Measurements from ENCODE around the gene RTN3. TPM values are rescaled to one million over a fixed set of nuclear protein-coding genes. Genes with fewer than 3 reads are reported as not detected.

The RTN3 gene
- total RNA-seq, 1 experiment from 2014 or later, result 173 TPM

DNA sequence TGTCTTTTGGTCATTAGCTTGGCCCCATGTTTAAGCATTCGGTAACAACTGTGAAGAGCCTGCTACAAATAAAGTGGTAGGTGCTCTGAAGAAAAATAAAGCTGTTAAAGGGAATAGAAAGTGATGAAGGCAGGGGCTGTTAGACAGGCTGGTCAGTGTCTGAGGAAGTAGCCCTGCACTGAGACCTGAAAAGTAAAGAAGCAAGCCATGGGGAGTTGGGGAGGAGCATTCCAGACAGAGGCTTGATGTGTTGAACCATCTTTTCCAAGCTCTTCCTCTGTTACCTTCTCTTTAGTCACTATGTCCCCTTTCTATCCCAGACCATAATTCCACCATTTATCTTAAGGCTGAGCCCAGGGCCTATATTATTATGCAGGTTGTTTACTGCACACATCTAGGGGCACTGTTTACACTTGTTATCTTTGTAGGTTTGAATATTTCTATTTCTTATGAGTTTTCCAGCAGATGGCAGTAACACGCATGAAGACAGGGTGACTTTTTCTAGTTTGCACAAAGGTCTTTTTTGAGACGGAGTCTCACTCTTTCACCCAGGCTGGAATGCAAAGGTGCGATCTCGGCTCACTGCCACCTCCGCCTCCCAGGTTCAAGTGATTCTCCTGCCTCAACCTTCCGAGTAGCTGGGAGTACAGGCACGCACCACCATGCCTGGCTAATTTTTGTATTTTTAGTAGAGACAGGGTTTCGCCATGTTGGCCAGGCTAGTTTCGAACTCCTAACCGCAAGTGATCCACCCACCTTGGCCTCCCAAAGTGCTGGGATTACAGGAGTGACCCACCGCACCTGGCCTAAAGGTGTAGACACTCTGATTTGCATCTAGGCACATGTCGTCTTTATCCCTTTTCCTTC lies 64.2 kb downstream of the RTN3 start:
- peaks cover 4% of the 10 kb centered on the region for H3K79me1 ChIP-seq (ENCODE audit: insufficient read depth, low read depth, low read length, poor library complexity, severe bottlenecking)
- no peak overlapping the region for H4K8ac ChIP-seq (replicated peaks; ENCODE audit: insufficient read length, low read depth, low read length)
- no peak overlapping the region for H3T11ph ChIP-seq (ENCODE audit: low read length)
- H2BK12ac ChIP-seq (ENCODE audit: insufficient read length, low read depth, low read length), result no peak overlapping the region
- no peak overlapping the region for H4K5ac ChIP-seq (ENCODE audit: insufficient read length, low read depth, low read length)
- no CpG with 5 or more reads among the region's 13 CpGs for WGBS (ENCODE audit: extremely low coverage, insufficient read length, low lambda C conversion rate)
- H2AK5ac ChIP-seq (ENCODE audit: insufficient read length, low read length), result no peak overlapping the region
- peaks cover 15 to 19% of the 10 kb centered on the region in 2 experiments for H3K4me1 Mint-ChIP-seq
- no peak overlapping the region for H4K91ac ChIP-seq (ENCODE audit: insufficient read length, low read depth, low read length)
- no peak overlapping the region for H3K4me3 Mint-ChIP-seq
- H3K27me3 ChIP-seq (ENCODE audit: insufficient read depth, low read length), result no peaks in the 10 kb centered on the region
- no peak overlapping the region for H3K18ac ChIP-seq (ENCODE audit: insufficient read length, low read depth, low read length)
- TF ChIP-seq CTCF (conservative IDR thresholded peaks at IDR 0.05), result peak; percentile 36; the same call in 2 of the 3 replicates
- H2BK5ac ChIP-seq (ENCODE audit: insufficient read length, low read length), result no peak overlapping the region
- no peak overlapping the region for H3K56ac ChIP-seq (ENCODE audit: insufficient read length, low read depth, low read length)
- H3K4me1 ChIP-seq (ENCODE audit: insufficient read depth, low read length), result peaks cover 4% of the 10 kb centered on the region; the same call in 1 of the 2 replicates
- no peaks in the 10 kb centered on the region for H3K27me3 Mint-ChIP-seq (ENCODE audit: low read depth)
- no peak overlapping the region for H3K4ac ChIP-seq (ENCODE audit: low read depth, low read length)
- H2BK20ac ChIP-seq (ENCODE audit: low read depth, low read length, poor library complexity, severe bottlenecking), result no peak overlapping the region
- H3K4me2 ChIP-seq (ENCODE audit: insufficient read depth, insufficient read length, low read length), result no peak overlapping the region
- DNase-seq, result no peak
- H3K23ac ChIP-seq (ENCODE audit: insufficient read length, low read depth, low read length), result no peak overlapping the region
- H3K79me2 ChIP-seq (ENCODE audit: insufficient read depth, low read length), result peaks cover 2% of the 10 kb centered on the region; the same call in 1 of the 2 replicates
- H3K9ac ChIP-seq (ENCODE audit: extremely low read depth, insufficient read length, low read length), result no peak overlapping the region
- H3K27ac ChIP-seq (ENCODE audit: insufficient read length, low read depth, low read length), result no peak overlapping the region
- H2BK120ac ChIP-seq (ENCODE audit: low read depth, low read length, poor library complexity, severe bottlenecking), result no peak overlapping the region
- no peak overlapping the region for H3K14ac ChIP-seq (ENCODE audit: insufficient read depth, low read length)
- H4K20me1 ChIP-seq (ENCODE audit: control insufficient read depth, insufficient read depth, insufficient read length), result no peaks in the 10 kb centered on the region
- no peaks in the 10 kb centered on the region for H3K9me3 ChIP-seq (ENCODE audit: control insufficient read depth, low read depth, low read length)
- peak overlapping the region in 2 of 3 experiments; percentile 36 to 42; a peak in 4 of 7 replicates for H3K27ac Mint-ChIP-seq
- peaks cover 0 to 24% (median 13%) of the 10 kb centered on the region in 3 experiments; a peak in 6 of 7 replicates for H3K36me3 Mint-ChIP-seq (ENCODE audit: insufficient read depth in 1 of 3, low read depth in 3 of 3)
- no peaks in the 10 kb centered on the region for H3K9me3 Mint-ChIP-seq
- H3K23me2 ChIP-seq (ENCODE audit: insufficient read length, low read depth, low read length, poor library complexity, severe bottlenecking), result no peaks in the 10 kb centered on the region
- H2BK15ac ChIP-seq (ENCODE audit: low read depth, low read length), result no peak overlapping the region
- no peak overlapping the region for H2AFZ ChIP-seq (ENCODE audit: low read length)
